Measurements from ENCODE around the gene DAP. TPM values are rescaled to one million over a fixed set of nuclear protein-coding genes. Genes with fewer than 3 reads are reported as not detected.

DAP gene
- total and polyA plus RNA-seq, 10 donors, result 29.4 to 111 (median 65.2) TPM

DNA sequence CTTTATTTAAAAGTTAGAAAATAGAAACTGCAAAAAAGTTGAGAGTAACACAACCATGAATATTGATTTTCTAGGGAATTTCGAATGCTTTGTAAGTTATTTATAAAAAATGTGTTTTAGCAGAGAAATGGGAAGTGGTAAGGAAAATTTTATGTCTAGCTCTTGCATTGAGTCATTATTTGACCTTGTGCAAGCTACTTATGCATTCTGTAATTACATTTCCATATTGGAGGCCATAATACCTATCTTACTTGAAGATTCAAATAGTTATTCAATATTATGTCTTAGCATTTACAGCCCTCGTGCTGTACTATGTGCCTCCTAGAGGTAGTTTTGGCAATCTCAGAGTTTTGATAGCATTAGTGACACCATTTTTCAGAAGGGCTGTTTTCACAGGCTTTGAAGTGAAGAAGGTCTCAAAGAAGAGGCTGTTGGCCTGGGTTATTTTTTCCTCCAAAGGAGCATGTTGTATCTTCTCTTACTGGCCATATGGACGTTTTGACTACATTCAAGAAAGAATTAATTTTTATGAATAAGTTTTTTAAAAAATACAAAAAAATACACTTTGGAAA is 7.4 kb upstream of the DAP start:
- TF ChIP-seq, protein P1, sequence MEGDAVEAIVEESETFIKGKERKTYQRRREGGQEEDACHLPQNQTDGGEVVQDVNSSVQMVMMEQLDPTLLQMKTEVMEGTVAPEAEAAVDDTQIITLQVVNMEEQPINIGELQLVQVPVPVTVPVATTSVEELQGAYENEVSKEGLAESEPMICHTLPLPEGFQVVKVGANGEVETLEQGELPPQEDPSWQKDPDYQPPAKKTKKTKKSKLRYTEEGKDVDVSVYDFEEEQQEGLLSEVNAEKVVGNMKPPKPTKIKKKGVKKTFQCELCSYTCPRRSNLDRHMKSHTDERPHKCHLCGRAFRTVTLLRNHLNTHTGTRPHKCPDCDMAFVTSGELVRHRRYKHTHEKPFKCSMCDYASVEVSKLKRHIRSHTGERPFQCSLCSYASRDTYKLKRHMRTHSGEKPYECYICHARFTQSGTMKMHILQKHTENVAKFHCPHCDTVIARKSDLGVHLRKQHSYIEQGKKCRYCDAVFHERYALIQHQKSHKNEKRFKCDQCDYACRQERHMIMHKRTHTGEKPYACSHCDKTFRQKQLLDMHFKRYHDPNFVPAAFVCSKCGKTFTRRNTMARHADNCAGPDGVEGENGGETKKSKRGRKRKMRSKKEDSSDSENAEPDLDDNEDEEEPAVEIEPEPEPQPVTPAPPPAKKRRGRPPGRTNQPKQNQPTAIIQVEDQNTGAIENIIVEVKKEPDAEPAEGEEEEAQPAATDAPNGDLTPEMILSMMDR (IDR thresholded peaks at IDR 0.05 in 8 of 11, conservative IDR thresholded peaks at IDR 0.05 in 3 of 11), result no peak
- TF ChIP-seq POLR2A (IDR thresholded peaks at IDR 0.05) (no peak), POLR2AphosphoS5 (IDR thresholded peaks at IDR 0.05) (no peak)
- WGBS, 5 donors, result 51 to 84% (median 65%) methylated on average over 3 of the region's 3 CpGs
- intact Hi-C loops (cut with DNase I; ENCODE audit: low total_unique reads), result loop anchor here (10.0 kb wide), 1 partner anchor 334 kb away; no protein-coding TSS in a partner anchor
- Histone ChIP-seq H3K4me1 (peaks cover 0 to under 1% (median 0%) of the 10 kb centered on the region in 6 donors), H3K4me3 (no peak overlapping the region), H3K27me3 (replicated peaks in 1 of 7) (no peaks in the 10 kb centered on the region), H3K36me3 (no peaks in the 10 kb centered on the region), H3K9me3 (no peaks in the 10 kb centered on the region), H3K27ac (no peak overlapping the region)
- no peak for DNase-seq

DNA sequence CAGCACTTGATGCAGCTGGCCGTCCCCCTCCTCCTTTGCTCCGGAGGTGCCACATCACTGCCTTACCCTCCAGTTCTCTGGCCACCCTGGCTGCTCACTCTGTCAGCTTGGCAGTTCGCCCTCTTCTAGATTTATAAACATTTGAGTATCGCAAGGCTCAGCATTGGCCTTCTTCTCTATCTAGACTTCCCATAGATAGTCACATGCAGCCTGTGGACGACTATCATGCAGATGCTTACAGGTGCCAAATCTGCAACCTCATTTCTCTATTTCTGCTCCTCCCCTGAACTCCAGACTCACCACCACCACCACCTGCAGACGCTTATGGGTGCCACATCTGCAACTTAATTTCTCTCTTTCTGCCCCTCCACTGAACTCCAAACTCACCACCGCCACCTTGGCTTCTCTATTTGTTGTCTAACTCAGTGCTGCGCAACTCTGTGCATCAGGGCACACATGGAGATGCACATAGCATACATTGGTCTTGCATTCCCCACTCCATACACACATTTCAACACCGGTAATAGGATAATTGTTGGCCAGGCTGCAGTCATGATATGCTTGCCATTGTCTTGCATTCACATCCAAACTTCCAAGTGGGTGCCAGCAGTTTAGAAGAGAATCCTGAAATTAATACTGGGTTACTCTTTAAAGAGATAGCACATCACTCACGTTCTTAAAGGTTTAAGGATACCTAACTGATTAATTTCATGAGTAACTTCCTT is 1.9 kb upstream of the DAP start:
- H3K4me1 ChIP-seq, result peaks cover 14 to 48% (median 40%) of the 10 kb centered on the region in 6 donors
- no peaks in the 10 kb centered on the region for H3K27me3 ChIP-seq (replicated peaks in 1 of 7)
- 57 to 69% (median 64%) methylated on average over 10 of the region's 10 CpGs for WGBS, 5 donors
- H3K9me3 ChIP-seq, result no peaks in the 10 kb centered on the region
- DNase-seq, result peak; percentile 80
- TF ChIP-seq POLR2AphosphoS5 (IDR thresholded peaks at IDR 0.05) (peak in 1 of 3 donors; percentile 21), POLR2A (IDR thresholded peaks at IDR 0.05) (no peak)
- TF ChIP-seq, protein P1 (IDR thresholded peaks at IDR 0.05 in 8 of 11, conservative IDR thresholded peaks at IDR 0.05 in 3 of 11), result no peak
- no peaks in the 10 kb centered on the region for H3K36me3 ChIP-seq
- peak overlapping the region in 1 of 8 donors; percentile 93 for H3K4me3 ChIP-seq
- H3K27ac ChIP-seq, result peak overlapping the region; percentile 83 to 99 (median 98)
- intact Hi-C loops (cut with DNase I; ENCODE audit: low total_unique reads), result loop anchor here (5.0 to 10.0 kb wide), 2 partner anchors 328 to 411 kb away; partner anchors contain the start of gene MARCHF6

DNA sequence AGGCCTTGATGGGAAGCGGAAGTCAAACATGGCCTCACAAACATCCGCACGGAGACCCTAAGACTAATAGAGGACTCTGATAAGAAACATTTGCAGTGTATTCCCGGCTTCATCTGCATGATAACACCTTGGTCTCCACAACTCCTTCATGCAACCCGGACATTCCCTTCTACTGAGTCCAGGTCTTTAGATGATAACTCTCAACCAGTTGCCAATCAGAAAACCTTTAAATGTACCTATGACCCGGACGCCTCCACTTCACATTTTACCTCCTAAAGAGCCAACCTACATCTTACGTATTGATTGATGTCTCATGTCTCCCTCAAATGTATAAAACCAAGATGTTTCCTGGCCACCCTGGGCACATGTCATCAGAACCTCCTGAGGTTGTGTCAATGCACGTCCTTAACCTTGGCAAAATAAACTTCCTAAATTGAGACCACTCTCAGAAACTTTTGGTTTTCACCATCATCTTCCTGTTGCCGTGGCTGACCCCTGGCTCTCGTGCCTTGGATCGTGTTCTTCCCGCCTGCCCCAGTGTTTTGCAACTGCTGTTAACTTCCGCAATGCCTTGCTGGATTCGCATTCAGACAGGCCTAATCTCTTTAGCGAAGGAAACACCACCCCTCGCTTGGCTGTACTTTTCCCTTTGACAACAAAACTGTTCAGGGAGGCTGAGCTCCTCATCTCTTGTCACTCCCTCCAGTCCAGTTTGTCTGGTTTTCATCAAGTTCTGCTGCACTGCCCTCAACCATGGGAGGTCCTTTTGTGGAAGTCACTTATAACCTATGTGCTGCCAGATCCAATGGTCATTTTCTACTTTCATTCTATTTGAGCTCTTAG is 1.1 kb upstream of the DAP start:
- TF ChIP-seq POLR2A (IDR thresholded peaks at IDR 0.05) (no peak), POLR2AphosphoS5 (IDR thresholded peaks at IDR 0.05) (peak in 2 of 3 donors; percentile 59 to 75)
- TF ChIP-seq, protein P1 (IDR thresholded peaks at IDR 0.05 in 8 of 11, conservative IDR thresholded peaks at IDR 0.05 in 3 of 11), result no peak
- Histone ChIP-seq H3K27ac (peak overlapping the region; percentile 83 to 99 (median 98)), H3K9me3 (no peaks in the 10 kb centered on the region), H3K36me3 (no peaks in the 10 kb centered on the region), H3K4me3 (peak overlapping the region in 7 of 8 donors; percentile 47 to 93 (median 79)), H3K27me3 (replicated peaks in 1 of 7) (no peaks in the 10 kb centered on the region), H3K4me1 (peaks cover 14 to 54% (median 43%) of the 10 kb centered on the region in 6 donors)
- intact Hi-C loops (cut with DNase I; ENCODE audit: low total_unique reads), result loop anchor here (5.0 to 10.0 kb wide), 2 partner anchors 327 to 410 kb away; partner anchors contain the start of gene MARCHF6
- WGBS, 5 donors, result 30 to 55% (median 40%) methylated on average over 17 of the region's 17 CpGs
- DNase-seq, result peak; percentile 87

All from spleen (tissue), 11 donors.